Femur (tissue), 1 donor: Measurements from ENCODE around the gene KIR3DL3.
"Not testable (repeated sequence)": the region's sequence is repeated elsewhere in the genome, so short reads cannot be mapped to it uniquely, and the experiment has no call there.

ENCODE experiments used
- DNase-seq: peaks from one replicate; pipeline ENCODE4 v3.0.0-alpha.2; 2017

KIR3DL3 gene

DNA sequence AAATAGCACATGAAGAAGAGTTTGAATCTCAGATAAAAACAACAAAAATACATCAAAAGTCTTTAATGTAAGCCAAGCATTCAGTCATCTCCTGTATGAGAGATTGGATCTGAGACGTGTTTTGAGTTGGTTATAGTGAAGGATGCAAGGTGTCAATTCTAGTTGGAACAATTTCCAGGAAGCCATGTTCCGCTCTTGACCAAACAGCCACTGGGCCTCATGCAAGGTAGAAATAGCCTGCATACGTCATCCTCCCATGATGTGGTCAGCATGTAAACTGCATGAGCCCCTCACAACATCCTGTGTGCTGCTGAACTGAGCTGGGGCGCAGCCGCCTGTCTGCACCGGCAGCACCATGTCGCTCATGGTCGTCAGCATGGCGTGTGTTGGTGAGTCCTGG, at the start of gene KIR3DL3:
KIR3DL3 (plus strand) TSS at position 301 of the 400 bp plus-strand sequence; CDS start at position 356, 55 bp downstream.
- no peak for DNase-seq

DNA sequence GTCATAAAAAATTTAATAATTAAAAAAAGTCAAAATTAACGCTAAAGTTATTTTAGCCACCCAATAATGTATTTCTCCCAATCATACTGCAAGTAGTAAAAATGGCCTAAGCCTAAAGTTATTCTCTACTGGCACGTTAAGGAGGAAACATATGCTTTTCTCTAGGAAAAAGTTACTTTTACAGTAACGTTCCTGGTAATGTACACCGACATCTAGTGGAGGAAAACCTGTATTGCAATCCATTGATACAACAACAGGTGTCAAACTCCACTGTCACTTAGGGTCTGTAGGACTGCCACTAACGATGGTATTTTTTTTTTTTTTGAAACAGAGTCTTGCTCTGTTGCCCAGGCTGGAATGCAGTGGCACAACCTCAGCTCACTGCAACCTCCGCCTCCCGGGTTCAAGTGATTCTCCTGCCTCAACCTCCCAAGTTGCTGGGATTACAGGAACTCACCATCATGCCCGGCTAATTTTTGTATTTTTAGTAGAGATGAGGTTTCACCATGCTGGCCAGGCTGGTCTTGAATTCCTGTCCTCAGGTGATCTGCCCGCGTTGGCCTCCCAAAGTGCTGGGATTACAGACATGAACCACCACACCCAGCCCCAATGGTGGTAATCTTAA, 47.9 kb upstream of the KIR3DL3 start:
- not testable (repeated sequence) for DNase-seq

DNA sequence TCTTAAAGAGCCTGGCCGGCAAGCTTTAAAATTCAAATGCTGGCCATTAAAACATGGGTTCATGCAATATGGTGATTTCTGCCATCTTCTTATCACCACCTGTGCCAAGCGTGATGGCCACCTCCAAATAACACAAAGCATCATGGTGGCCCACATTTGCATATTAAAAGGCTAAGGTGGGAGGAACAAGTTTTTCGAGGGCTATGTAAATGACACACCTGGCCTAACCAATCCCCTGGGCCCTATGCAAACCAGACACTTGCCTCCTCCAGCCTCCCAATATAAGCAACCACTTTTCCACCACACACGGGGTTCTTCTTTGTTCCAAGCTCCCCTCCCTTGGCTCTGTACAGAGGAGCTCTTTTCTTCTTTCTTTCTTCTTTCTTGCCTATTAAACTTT, 47.0 kb upstream of the KIR3DL3 start:
- DNase-seq = no peak

DNA sequence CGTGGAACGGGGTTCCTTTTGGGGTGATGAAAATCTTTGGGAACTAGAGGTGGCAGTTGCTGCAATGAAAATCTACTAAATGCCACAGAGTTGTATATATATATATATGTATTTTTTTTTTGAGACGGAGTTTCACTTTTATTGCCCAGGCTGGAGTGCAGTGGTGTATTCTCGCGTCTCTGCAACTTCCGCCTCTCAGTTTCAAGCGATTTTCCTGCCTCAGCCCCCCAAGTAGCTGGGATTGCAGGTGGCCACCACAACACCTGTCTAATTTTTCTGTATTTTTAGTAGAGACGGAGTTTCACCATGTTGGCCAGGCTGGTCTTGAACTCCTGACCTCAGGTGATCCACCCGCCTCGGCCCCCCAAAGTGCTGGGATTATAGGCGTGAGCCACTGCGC, 42.6 kb upstream of the KIR3DL3 start:
- not testable (repeated sequence) for DNase-seq

DNA sequence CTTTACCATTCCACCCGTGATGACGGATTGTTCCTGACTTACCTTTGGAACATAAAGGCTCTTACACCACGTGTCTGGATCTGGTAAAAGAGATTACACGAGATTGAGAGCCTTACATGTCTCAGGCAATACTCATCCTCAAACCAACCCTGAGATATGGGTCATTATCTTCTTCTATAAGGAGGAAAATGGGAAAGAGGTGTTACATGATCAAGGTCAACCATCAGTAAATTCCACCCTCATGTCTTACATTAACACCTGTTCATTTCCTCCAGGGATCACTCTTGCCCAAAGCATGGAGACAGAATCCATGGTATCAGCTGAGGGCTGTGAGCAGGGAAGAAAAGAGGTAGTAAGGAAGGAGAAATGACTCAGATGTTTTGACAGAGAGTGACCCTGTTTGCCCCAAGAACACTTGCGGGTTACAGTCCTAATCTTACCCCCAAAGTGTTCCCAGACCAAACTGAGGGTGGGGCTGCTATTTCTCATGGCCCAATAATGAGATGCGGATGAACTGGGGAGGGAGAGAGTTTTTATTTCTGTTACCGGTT, 41.9 kb upstream of the KIR3DL3 start:
- DNase-seq = no peak

DNA sequence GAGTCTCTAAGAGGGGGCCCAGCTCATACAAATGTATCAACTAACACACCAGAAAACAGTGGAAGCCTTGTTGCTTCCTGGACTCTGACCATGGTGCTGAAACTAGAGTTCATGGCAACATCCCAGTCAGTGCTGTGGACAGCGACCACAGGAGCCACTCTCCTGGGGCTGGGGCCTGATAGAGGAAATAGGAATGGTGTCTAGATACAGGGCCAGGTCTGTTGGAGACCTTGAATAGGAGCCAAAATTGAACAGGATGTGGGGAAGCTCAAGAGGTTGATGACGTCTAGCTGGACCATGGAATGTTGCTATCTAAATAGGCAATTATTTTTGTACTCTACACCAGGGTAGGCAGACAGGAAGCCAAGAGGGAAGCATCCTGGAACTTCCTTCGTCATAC, 39.7 kb upstream of the KIR3DL3 start:
- peak; percentile 46 for DNase-seq

DNA sequence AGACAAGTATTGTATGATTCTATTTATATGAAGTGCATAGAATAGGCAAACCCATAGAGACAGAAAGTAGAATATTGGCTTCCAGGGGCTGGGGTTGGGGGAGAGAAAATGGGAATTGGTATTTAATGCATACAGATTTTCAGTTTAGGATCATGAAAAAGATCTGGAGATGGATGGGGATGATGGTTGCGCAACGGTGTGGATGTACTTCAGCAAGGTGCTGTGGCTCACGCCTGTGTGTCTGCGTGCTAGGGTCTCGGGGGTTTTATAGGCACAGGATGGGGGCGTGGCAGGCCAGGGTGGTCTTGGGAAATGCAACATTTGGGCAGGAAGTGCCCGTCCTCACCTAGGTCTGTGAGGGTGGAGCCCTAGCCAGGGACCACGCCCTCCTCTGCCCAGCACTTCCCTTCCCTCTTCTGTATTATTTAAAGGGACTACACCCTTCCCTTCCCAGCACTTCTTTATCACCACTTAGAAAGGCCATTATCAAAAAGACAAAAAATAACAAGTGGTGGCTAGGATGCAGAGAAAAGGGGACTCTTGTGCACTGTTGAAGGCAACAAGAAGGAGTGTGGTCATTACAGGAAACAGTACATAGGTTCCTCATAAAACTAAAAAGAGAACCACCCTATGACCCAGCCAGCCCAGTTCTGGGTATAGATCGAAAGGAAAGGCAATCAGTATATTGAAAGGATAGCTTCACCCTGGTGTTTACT, 32.5 kb upstream of the KIR3DL3 start:
- no peak for DNase-seq

DNA sequence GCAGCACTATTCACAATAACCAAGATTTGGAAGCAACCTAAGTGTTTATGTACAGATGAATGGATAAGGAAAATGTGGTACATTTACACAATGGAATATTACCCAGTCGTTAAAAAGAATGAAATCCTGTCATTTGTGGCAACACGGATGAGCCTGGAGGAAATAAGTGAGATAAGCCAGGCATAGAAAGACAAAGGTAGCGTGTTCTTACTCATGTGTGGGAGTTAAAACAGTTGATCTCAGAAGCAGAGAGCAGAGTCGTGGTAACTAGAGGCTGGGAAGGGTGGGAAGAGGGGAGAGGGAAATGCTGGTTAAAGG, 32.0 kb upstream of the KIR3DL3 start:
- DNase-seq = no peak

DNA sequence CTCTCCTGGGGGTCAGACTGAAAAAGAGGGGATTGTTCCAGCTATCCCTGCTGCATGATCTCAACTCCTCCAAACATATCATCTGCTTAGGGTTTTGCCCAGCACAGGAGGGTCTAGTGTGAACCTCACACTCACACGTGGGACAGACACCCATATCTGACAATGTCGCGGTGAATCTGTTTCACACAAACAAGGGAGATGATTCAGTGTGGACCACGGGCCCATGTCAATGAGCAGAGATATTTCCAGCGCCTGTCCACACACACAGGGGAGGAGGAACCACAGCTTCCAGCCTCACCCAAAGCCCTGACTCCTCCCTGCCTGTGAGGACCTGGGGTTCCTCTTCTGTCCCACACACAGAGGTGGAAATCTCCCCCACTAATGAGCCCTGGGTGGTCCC, 29.6 kb upstream of the KIR3DL3 start:
- DNase-seq = no peak

DNA sequence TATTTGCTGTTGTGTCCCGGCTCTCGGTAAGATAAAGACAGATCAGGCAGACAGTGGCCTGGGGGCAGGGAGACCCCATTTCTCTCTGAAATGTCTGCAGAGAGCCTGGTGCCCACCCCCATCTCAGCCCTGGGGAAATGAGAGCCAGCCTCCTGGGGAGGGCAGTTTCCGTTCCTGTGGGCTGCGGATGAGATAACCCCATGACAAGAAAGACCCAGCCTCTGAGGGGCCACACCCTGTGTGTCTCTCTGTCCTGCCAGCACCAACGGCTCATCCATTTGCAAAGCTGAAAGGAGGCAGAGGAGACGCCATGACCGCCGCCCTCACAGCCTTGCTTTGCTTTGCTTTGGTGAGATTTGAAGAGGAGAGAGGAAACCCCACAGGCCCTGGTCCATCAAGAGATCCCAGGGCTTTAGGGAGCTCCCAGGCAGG, 28.1 kb upstream of the KIR3DL3 start:
- DNase-seq = no peak

DNA sequence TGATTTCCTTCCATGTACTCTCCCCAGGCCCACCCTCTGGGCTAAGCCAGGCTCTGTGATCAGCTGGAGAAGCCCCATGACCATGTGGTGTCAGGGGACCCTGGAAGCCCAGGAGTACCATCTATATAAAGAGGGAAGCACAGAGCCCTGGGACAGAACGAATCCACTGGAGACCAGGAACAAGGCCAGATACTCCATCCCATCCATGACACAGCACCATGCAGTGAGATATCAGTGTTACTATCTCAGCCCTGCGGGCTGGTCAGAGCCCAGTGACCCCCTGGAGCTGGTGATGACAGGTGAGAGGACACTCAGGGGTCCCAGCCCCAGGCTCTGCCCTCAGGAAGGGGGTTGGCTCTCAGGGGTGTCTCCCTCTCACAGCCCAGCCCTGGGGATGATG, 27.5 kb upstream of the KIR3DL3 start:
- DNase-seq = no peak

DNA sequence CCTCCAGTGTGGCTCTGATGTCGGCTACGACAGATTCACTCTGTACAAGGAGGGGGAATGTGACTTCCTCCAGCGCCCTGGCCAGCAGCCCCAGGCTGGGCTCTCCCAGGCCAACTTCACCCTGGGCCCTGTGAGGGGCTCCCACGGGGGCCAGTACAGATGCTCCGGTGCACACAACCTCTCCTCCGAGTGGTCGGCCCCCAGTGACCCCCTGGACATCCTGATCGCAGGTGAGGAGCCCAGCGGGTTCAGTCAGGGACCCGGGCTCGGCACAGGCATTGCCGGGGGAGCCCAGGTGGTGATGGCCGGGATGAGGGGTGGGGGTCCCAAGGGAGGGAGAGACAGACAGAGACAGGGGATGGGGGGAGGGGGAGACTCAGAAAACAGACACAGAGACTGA, 26.5 kb upstream of the KIR3DL3 start:
- not testable (repeated sequence) for DNase-seq

DNA sequence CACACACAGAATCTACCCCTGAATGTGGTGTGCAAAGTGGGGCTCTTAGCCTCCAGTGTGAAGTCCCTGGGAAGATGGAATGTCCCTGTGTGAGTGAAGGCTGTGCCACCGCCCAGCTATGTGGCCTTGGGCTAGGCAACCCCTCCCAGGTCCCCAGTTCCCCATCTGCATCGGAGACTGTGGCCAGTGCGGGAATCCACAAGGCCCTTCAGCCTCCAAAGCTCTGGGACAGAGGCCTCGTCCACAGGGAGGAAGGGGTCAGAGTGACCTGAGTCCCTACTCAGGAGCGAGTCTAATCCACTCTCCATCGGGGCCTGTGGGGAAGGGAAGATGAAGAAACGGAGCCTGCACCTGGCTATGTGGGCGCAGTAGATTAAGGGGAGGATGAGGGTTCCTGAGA, 19.3 kb upstream of the KIR3DL3 start:
- no peak for DNase-seq

DNA sequence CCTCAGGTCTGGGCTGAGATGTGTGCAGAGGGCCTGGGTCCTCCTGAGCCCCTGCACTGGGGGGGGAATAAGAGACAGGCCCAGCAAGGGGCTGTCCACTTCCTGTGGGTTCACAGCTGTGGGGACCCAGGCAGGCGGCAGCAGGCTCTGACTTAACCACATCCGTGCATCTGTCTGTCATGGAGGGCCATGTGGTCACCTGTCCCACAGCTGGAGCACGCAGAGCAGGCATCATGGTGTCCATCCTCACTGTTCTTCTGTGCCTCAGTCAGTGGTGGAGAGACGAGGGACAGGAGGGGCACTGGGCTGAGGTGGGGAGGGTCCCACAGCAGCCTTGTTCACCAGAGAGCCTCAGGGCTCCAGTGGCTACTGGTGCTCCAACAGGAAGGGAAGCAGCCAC, 16.3 kb upstream of the KIR3DL3 start:
- no peak for DNase-seq

DNA sequence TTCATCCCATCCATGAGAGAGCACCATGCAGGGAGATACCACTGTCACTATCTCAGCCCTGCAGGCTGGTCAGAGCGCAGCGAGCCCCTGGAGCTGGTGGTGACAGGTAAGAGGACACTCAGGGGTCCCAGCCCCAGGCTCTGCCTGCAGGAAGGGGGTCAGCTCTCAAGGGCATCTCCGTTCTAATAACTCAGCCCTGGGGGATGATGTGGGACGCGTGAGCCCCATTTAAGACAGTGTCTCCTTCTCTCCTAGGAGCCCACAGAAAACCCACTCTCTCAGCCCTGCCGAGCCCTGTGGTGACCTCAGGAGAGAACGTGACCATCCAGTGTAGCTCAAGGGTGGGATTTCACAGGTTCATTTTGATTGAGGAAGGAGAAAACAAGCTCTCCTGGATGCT, 15.5 kb upstream of the KIR3DL3 start:
- no peak for DNase-seq

DNA sequence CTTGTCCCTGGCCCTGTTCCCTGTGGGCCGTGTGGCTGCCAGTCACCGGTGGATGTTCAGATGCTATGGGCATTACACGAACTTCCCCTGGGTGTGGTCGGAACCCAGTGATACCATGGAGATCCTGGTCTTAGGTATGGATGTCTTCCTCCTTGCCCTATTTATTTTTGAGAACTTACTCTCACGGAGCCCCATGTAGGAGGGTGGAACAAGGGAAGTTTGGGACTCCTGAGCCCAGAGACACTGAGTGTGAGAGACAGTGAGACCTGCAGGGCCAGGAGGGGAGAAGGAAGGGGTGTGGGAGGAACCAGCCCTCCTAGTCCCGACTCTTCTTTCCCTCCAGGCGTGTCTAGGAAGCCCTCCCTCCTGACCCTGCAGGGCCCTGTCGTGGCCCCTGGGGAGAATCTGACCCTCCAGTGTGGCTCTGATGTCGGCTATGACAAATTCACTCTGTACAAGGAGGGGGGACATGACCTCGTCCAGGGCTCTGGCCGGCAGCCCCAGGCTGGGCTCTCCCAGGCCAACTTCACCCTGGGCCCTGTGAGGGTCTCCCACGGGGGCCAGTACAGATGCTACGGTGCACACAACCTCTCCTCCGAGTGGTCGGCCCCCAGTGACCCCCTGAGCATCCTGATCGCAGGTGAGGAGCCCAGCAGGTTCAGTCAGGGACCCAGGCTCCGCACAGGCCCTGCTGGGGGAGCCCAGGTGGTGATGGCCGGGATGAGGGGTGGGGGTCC, 14.9 kb upstream of the KIR3DL3 start:
- DNase-seq = no peak

DNA sequence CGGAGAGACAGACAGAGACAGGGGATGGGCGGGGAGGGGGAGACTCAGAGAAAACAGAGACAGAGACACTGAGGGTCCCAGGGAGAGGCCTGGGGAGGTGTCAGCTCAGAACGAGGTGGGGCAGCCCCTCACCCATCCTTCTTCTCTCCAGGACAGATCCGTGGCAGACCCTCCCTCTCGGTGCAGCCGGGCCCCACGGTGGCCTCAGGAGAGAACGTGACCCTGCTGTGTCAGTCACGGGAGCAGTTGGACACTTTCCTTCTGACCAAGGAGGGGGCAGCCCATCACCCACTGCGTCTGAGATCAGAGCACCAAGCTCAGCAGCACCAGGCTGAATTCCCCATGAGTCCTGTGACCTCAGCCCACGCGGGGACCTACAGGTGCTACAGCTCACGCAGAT, 14.3 kb upstream of the KIR3DL3 start:
- not testable (repeated sequence) for DNase-seq

DNA sequence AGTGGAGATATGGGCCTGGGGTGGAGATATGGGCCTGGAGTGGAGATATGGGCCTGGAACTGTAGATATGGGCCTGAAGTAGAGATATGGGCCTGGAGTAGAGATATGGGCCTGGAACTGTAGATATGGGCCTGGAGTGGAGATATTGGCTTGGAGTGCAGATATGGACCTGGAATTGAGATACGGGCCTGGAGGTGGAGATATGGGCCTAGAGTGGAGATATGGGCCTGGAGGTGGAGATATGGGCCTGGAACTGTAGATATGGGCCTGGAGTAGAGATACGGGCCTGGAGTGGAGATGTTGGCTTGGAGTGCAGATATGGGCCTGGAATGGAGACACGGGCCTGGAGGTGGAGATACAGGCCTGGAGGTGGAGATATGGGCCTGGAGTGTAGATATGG, 402 bp downstream of the KIR3DL3 start:
- DNase-seq = no peak

DNA sequence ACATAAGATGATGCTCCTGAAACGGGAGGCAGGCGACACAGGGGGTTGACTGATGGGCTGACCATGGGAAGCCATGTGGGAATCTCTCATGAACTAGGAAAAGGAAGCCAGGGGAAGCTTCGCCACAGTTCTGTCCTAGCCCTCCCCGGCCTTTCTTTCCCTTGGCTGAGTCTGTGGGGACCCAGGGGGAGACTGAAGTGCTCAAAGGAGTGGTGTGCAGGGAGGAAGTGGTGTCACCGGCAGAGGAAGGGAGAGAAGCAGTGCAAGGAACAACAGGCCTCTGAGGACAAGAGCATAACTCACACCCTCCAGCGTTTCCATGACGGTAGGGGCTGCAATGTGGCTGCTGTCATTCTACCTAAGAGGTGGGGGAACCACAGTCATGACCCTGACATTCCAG, 1.1 kb downstream of the KIR3DL3 start:
- DNase-seq = no peak

DNA sequence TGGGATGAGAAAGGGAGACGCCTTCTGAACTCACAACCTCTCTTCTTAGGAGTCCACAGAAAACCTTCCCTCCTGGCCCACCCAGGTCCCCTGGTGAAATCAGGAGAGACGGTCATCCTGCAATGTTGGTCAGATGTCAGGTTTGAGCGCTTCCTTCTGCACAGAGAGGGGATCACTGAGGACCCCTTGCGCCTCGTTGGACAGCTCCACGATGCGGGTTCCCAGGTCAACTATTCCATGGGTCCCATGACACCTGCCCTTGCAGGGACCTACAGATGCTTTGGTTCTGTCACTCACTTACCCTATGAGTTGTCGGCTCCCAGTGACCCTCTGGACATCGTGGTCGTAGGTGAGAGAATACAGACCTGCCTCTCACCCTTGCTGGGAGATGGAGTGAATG, 3.3 kb downstream of the KIR3DL3 start:
- no peak for DNase-seq

DNA sequence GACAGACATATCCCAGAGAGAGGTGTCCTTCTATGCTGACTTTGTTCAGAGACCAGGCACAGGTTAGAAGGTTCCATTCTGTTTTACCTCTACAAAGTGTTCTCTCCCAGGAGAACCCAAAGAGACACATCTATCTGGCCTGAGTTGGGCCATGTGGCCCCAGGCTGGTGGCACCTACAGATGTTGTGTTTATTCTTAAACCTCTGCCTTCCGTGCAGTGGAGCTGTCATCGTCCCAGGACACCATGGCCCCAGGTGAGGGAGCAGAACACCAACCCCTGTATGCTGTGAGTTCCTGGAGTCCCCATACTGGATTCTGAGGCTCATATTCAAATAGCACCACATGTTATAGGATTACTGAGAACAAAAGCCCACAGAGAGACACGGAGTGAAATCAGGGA, 3.9 kb downstream of the KIR3DL3 start:
- DNase-seq = no peak

DNA sequence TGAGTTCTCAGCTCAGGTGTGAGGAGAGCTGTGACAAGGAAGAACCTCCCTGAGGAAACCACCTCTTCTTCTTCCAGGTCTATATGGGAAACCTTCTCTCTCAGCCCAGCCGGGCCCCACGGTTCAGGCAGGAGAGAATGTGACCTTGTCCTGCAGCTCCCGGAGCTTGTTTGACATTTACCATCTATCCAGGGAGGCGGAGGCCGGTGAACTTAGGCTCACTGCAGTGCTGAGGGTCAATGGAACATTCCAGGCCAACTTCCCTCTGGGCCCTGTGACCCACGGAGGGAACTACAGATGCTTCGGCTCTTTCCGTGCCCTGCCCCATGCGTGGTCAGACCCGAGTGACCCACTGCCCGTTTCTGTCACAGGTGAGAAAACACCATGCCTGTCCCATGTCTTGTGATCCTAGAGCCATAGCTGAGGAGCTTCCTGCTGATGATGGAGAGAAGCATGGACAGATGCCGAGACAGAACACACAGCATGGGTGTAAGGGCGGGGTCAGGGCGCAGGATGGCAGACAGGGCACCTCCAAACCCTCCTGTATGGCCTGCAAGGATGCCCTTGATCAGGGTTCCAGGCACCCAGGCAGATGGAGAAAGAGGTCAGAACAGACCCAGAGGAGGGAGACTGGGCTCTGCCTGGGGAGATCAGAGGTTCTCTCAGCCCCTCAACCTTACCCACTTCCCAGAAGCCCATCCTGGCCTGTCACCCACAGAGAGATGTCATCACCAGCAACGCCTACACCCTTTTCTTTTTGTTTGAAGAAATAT, 5.4 kb downstream of the KIR3DL3 start:
- DNase-seq = no peak

DNA sequence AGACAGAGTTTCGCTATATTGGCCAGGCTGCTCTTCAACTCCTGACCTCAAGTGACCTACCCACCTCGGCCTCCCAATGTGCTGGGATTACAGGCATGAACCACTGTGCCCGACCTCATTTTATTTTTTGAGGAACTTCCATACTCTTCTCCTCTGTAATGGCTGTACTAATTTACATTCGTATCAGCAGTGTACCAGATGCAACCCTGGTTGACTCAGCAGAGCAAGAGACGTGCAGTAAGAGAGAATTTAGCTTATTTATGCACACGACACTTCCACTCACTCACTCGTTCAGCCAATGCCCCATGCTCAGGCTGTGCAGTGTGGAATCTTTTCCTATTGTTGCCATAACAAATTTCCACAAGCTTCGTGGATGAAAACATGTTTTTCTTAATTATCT, 6.9 kb downstream of the KIR3DL3 start:
- no peak for DNase-seq
